GM19397 (cell line): ENCODE measurements around the gene SORL1.

Experiments
- ATAC-seq: cut with Tn5 transposase; IDR thresholded peaks from one replicate; pipeline ENCODE4 v1.9.1; 2021; ENCODE audit warnings: mild to moderate bottlenecking, moderate library complexity; ENCODE audit not compliant: unreplicated experiment

SORL1 gene

GRCh38 chr11:121473064-121473777, 21.1 kb downstream of the SORL1 start:
- no peak for ATAC-seq

- ATAC-seq: no peak
Observed at GRCh38 chr11:121474680-121475079, 22.6 kb downstream of the SORL1 start.

GRCh38 chr11:121476379-121477032, 24.4 kb downstream of the SORL1 start:
- ATAC-seq: no peak

GRCh38 chr11:121478226-121478894, 26.2 kb downstream of the SORL1 start:
- no peak for ATAC-seq

- no peak for ATAC-seq
Observed at GRCh38 chr11:121478895-121479697, 27.0 kb downstream of the SORL1 start.

GRCh38 chr11:121479698-121480238, 27.7 kb downstream of the SORL1 start:
- ATAC-seq: no peak

GRCh38 chr11:121481484-121482230, 29.5 kb downstream of the SORL1 start:
- peak; percentile 44 for ATAC-seq

- ATAC-seq: peak; percentile 86
Observed at GRCh38 chr11:121482231-121483129, 30.4 kb downstream of the SORL1 start.

- no peak for ATAC-seq
Observed at GRCh38 chr11:121483805-121484480, 31.8 kb downstream of the SORL1 start.

- no peak for ATAC-seq
Observed at GRCh38 chr11:121485216-121485615, 33.1 kb downstream of the SORL1 start.

GRCh38 chr11:121486054-121486453, 33.9 kb downstream of the SORL1 start:
- no peak for ATAC-seq

GRCh38 chr11:121487191-121487590, 35.1 kb downstream of the SORL1 start:
- ATAC-seq: no peak

- ATAC-seq: no peak
Observed at GRCh38 chr11:121488170-121488569, 36.1 kb downstream of the SORL1 start.

- no peak for ATAC-seq
Observed at GRCh38 chr11:121488641-121489040, 36.5 kb downstream of the SORL1 start.

GRCh38 chr11:121489823-121490222, 37.7 kb downstream of the SORL1 start:
- no peak for ATAC-seq

GRCh38 chr11:121494355-121495099, 42.4 kb downstream of the SORL1 start:
- ATAC-seq: peak; percentile 64

- ATAC-seq: no peak
Observed at GRCh38 chr11:121497176-121497998, 45.3 kb downstream of the SORL1 start.
